T-cell (primary cell): Measurements from ENCODE around the gene GHR. TPM values are rescaled to one million over a fixed set of nuclear protein-coding genes. Genes with fewer than 3 reads are reported as not detected.
"Not testable (repeated sequence)": the region's sequence is repeated elsewhere in the genome, so short reads cannot be mapped to it uniquely, and the experiment has no call there.

Experiments used
- ATAC-seq, 4 experiments: fragments of 200-7000 bp in 3 of 4; fragments of 150-1000 bp in 1 of 4; cut with Tn5 transposase; replicated peaks in 1 of 4; 1 replicate in 3 of 4; 2 replicates in 1 of 4; pipeline ENCODE4 v1.10.0; 2021; ENCODE audit warnings: moderate library complexity in 3 of 4, mild to moderate bottlenecking in 2 of 4, moderate number of reproducible peaks in 1 of 4
- CTCF ChIA-PET, 2 donors: fragments of 300-600 bp; sonication (Branson Sonifier 250); formaldehyde crosslinking; loops; one replicate each; lab custom pipeline; 2022; ENCODE audit warnings: antibody characterized with exemption in 2 of 2; lab: Charles Lee
- POLR2A ChIA-PET, 2 donors: fragments of 300-600 bp; sonication (Branson Sonifier 250); formaldehyde crosslinking; loops; one replicate each; lab custom pipeline; 2022; ENCODE audit warnings: antibody characterized with exemption in 2 of 2; lab: Charles Lee
- DNase-seq, 35 experiments: peaks; one replicate each; pipeline versions ENCODE4 v3.0.0 to v3.0.0-alpha.2; 2013 to 2023
- H3K27ac ChIP-seq: one replicate; pipeline ENCODE4 v1.5.1; 2013; ENCODE audit warnings: low read length
- H3K27me3 ChIP-seq, 2 experiments: replicated peaks in 1 of 2; 1 replicate in 1 of 2; 2 replicates in 1 of 2; pipeline versions ENCODE4 v1.6.1 to v1.7.0; 2013; ENCODE audit warnings: low read length in 1 of 2, mixed read lengths in 1 of 2; ENCODE audit not compliant: control insufficient read depth in 2 of 2, insufficient read depth in 2 of 2; ENCODE audit errors: extremely low read depth in 1 of 2
- H3K36me3 ChIP-seq, 2 donors: 1 replicate in 1 of 2; 2 replicates in 1 of 2; pipeline versions ENCODE4 v1.6.1 to v1.7.0; 2013; ENCODE audit warnings: low read length in 1 of 2; ENCODE audit not compliant: control insufficient read depth in 2 of 2, insufficient read depth in 1 of 2; ENCODE audit errors: extremely low read depth in 1 of 2
- H3K4me1 ChIP-seq, 2 experiments: 1 replicate in 1 of 2; 2 replicates in 1 of 2; pipeline versions ENCODE4 v1.6.1 to v1.7.0; 2013; ENCODE audit warnings: low read length in 2 of 2, mixed read lengths in 1 of 2; ENCODE audit not compliant: insufficient read depth in 2 of 2, control insufficient read depth in 1 of 2; ENCODE audit errors: extremely low read depth in 1 of 2
- H3K4me3 ChIP-seq, 2 donors: 1 replicate in 1 of 2; 2 replicates in 1 of 2; pipeline versions ENCODE4 v1.5.1 to v1.7.0; 2013; ENCODE audit warnings: mild to moderate bottlenecking in 2 of 2, low read length in 1 of 2, moderate library complexity in 1 of 2; ENCODE audit not compliant: control insufficient read depth in 1 of 2; ENCODE audit errors: extremely low read depth in 1 of 2
- H3K9me3 ChIP-seq: 2 replicates; pipeline ENCODE4 v1.7.0; 2013
- H3K27ac Mint-ChIP-seq, 2 donors: one replicate each; pipeline ENCODE4 v1.8.0; 2020 to 2021; ENCODE audit warnings: mild to moderate bottlenecking in 2 of 2, mixed read lengths in 2 of 2
- H3K27me3 Mint-ChIP-seq, 2 donors: one replicate each; pipeline ENCODE4 v1.8.0; 2021 to 2022; ENCODE audit warnings: mixed read lengths in 2 of 2
- H3K36me3 Mint-ChIP-seq: one replicate; pipeline ENCODE4 v1.8.0; 2021; ENCODE audit warnings: mixed read lengths
- H3K4me1 Mint-ChIP-seq, 3 donors: one replicate each; pipeline ENCODE4 v1.8.0; 2020 to 2022; ENCODE audit warnings: mixed read lengths in 3 of 3, mild to moderate bottlenecking in 1 of 3
- H3K4me3 Mint-ChIP-seq, 3 donors: one replicate each; pipeline ENCODE4 v1.8.0; 2020 to 2022; ENCODE audit warnings: mild to moderate bottlenecking in 3 of 3, mixed read lengths in 3 of 3, moderate library complexity in 3 of 3
- H3K9me3 Mint-ChIP-seq, 3 donors: one replicate each; pipeline ENCODE4 v1.8.0; 2020 to 2022; ENCODE audit warnings: mixed read lengths in 3 of 3
- WGBS: methylation state at CpG from one replicate; pipeline ENCODE4 v1.1.5; 2013; ENCODE audit warnings: missing lambda C conversion rate; ENCODE audit not compliant: insufficient coverage; 5-methylcytosine and 5-hydroxymethylcytosine counted together
- total RNA-seq, 35 experiments: library from RNA in 6 of 35; stranded (reverse) in 6 of 35; fragments of 120-200 nt in 1 of 35; gene quantifications; one replicate each; pipeline versions ENCODE4 v1.2.1 to v1.2.4 and lab custom pipeline; 2013 to 2026

The GHR gene
- total RNA-seq, 5 donors from 2014 or later (not counting 1 experiment from before 2014, with no cell fraction given), result 0.06 TPM; not detected in 4

GRCh38 chr5:42719034-42719433 is 295.8 kb downstream of the GHR start:
- WGBS, result 71% methylated on average over 2 of the region's 2 CpGs
- POLR2A ChIA-PET, result no interaction called here
- H3K36me3 ChIP-seq, result no peaks in the 10 kb centered on the region
- H3K4me1 ChIP-seq, result peaks cover 3 to 10% of the 10 kb centered on the region in 2 experiments
- no peak overlapping the region for H3K27ac ChIP-seq
- no peak overlapping the region for H3K4me3 ChIP-seq
- no peaks in the 10 kb centered on the region for H3K27me3 ChIP-seq
- H3K36me3 Mint-ChIP-seq, result no peaks in the 10 kb centered on the region
- H3K9me3 ChIP-seq, result no peaks in the 10 kb centered on the region
- H3K4me3 Mint-ChIP-seq, result peak overlapping the region in 1 of 3 donors; percentile 8
- peak overlapping the region; percentile 41 to 53 for H3K27ac Mint-ChIP-seq
- peak in 2 of 4 experiments; percentile 19 to 25 for ATAC-seq
- no peaks in the 10 kb centered on the region for H3K9me3 Mint-ChIP-seq
- CTCF ChIA-PET, result interaction anchor here in 1 of 2 donors (1.1 to 1.3 kb wide), 2 partner anchors 35 to 863 kb away, joined by 3 read pairs; no protein-coding TSS in a partner anchor
- peaks cover 16 to 24% (median 19%) of the 10 kb centered on the region in 3 donors for H3K4me1 Mint-ChIP-seq
- DNase-seq, result peak in 1 of 35 experiments; percentile 1
- peaks cover 4 to 26% of the 10 kb centered on the region in 2 donors for H3K27me3 Mint-ChIP-seq

- DNase-seq (peak in 1 of 35 experiments; percentile 43), ATAC-seq (peak in 1 of 4 experiments; percentile 38)
- no peak overlapping the region for H3K27ac ChIP-seq
- no peak overlapping the region for H3K4me3 ChIP-seq
- no peaks in the 10 kb centered on the region for H3K36me3 ChIP-seq
- WGBS, result no CpG with 5 or more reads among the region's 6 CpGs
- CTCF ChIA-PET, result no interaction called here
- Mint-ChIP-seq H3K27ac (peak overlapping the region; percentile 50 to 90), H3K36me3 (no peaks in the 10 kb centered on the region), H3K4me1 (peaks cover 16 to 24% (median 19%) of the 10 kb centered on the region in 3 donors), H3K4me3 (peak overlapping the region in 1 of 3 donors; percentile 68), H3K9me3 (no peaks in the 10 kb centered on the region), H3K27me3 (peaks cover 4 to 26% of the 10 kb centered on the region in 2 donors)
- POLR2A ChIA-PET, result no interaction called here
- H3K27me3 ChIP-seq, result no peaks in the 10 kb centered on the region
- H3K9me3 ChIP-seq, result no peaks in the 10 kb centered on the region
- peaks cover 3 to 10% of the 10 kb centered on the region in 2 experiments for H3K4me1 ChIP-seq
Measured at GRCh38 chr5:42720251-42720650, 297.0 kb downstream of the GHR start.

- no peak overlapping the region for H3K27ac ChIP-seq
- ATAC-seq, result no peak
- DNase-seq, result no peak
- H3K9me3 Mint-ChIP-seq, result no peaks in the 10 kb centered on the region
- no peaks in the 10 kb centered on the region for H3K36me3 Mint-ChIP-seq
- H3K4me1 ChIP-seq, result peaks cover 3 to 10% of the 10 kb centered on the region in 2 experiments
- peaks cover 9 to 38% of the 10 kb centered on the region in 2 donors for H3K27me3 Mint-ChIP-seq
- POLR2A ChIA-PET, result interaction anchor here in 1 of 2 donors (0.5 kb wide), 1 partner anchor 267 kb away, joined by 3 read pairs; no protein-coding TSS in a partner anchor
- H3K4me3 Mint-ChIP-seq, result no peak overlapping the region
- H3K27me3 ChIP-seq, result no peaks in the 10 kb centered on the region
- no peak overlapping the region for H3K4me3 ChIP-seq
- peaks cover 16 to 24% (median 19%) of the 10 kb centered on the region in 3 donors for H3K4me1 Mint-ChIP-seq
- no peaks in the 10 kb centered on the region for H3K36me3 ChIP-seq
- CTCF ChIA-PET, result interaction anchor here in 1 of 2 donors (1.4 kb wide), 1 partner anchor 664 kb away, joined by 3 read pairs; no protein-coding TSS in a partner anchor
- H3K27ac Mint-ChIP-seq, result no peak overlapping the region
- H3K9me3 ChIP-seq, result no peaks in the 10 kb centered on the region
Measured at GRCh38 chr5:42721484-42721883, 298.2 kb downstream of the GHR start.

GRCh38 chr5:42734531-42735058 is 311.4 kb downstream of the GHR start:
- H3K4me1 ChIP-seq, H3K36me3 Mint-ChIP-seq, H3K27me3 ChIP-seq, H3K27ac Mint-ChIP-seq, H3K27ac ChIP-seq, H3K9me3 Mint-ChIP-seq, H3K36me3 ChIP-seq, H3K27me3 Mint-ChIP-seq, ATAC-seq, H3K9me3 ChIP-seq, H3K4me3 ChIP-seq, H3K4me1 Mint-ChIP-seq, POLR2A ChIA-PET, DNase-seq, CTCF ChIA-PET, H3K4me3 Mint-ChIP-seq: not testable (repeated sequence)
- WGBS, result no CpG with 5 or more reads among the region's 24 CpGs

- POLR2A ChIA-PET, result no interaction called here
- DNase-seq (no peak), ATAC-seq (no peak)
- Histone ChIP-seq H3K27me3 (no peaks in the 10 kb centered on the region), H3K4me1 (no peaks in the 10 kb centered on the region), H3K9me3 (no peaks in the 10 kb centered on the region), H3K36me3 (no peaks in the 10 kb centered on the region), H3K4me3 (no peak overlapping the region), H3K27ac (no peak overlapping the region)
- Mint-ChIP-seq H3K4me3 (no peak overlapping the region), H3K27ac (no peak overlapping the region), H3K4me1 (no peaks in the 10 kb centered on the region), H3K27me3 (peaks cover 0 to 3% of the 10 kb centered on the region in 2 donors), H3K36me3 (no peaks in the 10 kb centered on the region), H3K9me3 (peaks cover 0 to 3% (median 0%) of the 10 kb centered on the region in 3 donors)
- no CpG with 5 or more reads among the region's 1 CpG for WGBS
- CTCF ChIA-PET, result interaction anchor here in 1 of 2 donors (0.7 kb wide), 1 partner anchor 26 kb away, joined by 4 read pairs; no protein-coding TSS in a partner anchor
Measured at GRCh38 chr5:42740920-42741319, 317.7 kb downstream of the GHR start.

- CTCF ChIA-PET, result interaction anchor here (0.6 to 1.0 kb wide), 2 partner anchors 22 to 1797 kb away, joined by 3 read pairs; no protein-coding TSS in a partner anchor
- no peaks in the 10 kb centered on the region for H3K36me3 Mint-ChIP-seq
- H3K4me3 Mint-ChIP-seq, result no peak overlapping the region
- H3K9me3 Mint-ChIP-seq, result peaks cover 0 to 3% (median 0%) of the 10 kb centered on the region in 3 donors
- Histone ChIP-seq H3K9me3 (no peaks in the 10 kb centered on the region), H3K4me1 (no peaks in the 10 kb centered on the region), H3K27ac (no peak overlapping the region), H3K36me3 (no peaks in the 10 kb centered on the region), H3K27me3 (no peaks in the 10 kb centered on the region), H3K4me3 (no peak overlapping the region)
- WGBS, result 0% methylated on average over 1 of the region's 4 CpGs
- no peak overlapping the region for H3K27ac Mint-ChIP-seq
- POLR2A ChIA-PET, result no interaction called here
- ATAC-seq (no peak), DNase-seq (peak in 1 of 35 experiments; percentile 10)
- peaks cover 0 to 3% of the 10 kb centered on the region in 2 donors for H3K27me3 Mint-ChIP-seq
- peaks cover 0 to 16% (median 10%) of the 10 kb centered on the region in 3 donors for H3K4me1 Mint-ChIP-seq
Measured at GRCh38 chr5:42745426-42745825, 322.2 kb downstream of the GHR start.
